B cell (primary cell): ENCODE data around the gene TSPAN5. TPM values are rescaled to one million over a fixed set of nuclear protein-coding genes. Genes with fewer than 3 reads are reported as not detected.

Source experiments
- ATAC-seq: fragments of 200-7000 bp; cut with Tn5 transposase; one replicate; pipeline ENCODE4 v1.10.0; 2021; ENCODE audit warnings: low read depth, mild to moderate bottlenecking, moderate number of reproducible peaks, moderate library complexity
- CTCF ChIA-PET: fragments of 350-600 bp; sonication (Branson Sonifier 250); formaldehyde crosslinking; loops from one replicate; lab custom pipeline; 2021; ENCODE audit warnings: antibody characterized with exemption, inconsistent platforms; lab: Charles Lee
- POLR2A ChIA-PET: fragments of 350-600 bp; sonication (Branson Sonifier 250); formaldehyde crosslinking; loops from one replicate; lab custom pipeline; 2021; ENCODE audit warnings: antibody characterized with exemption; lab: Charles Lee
- DNase-seq: peaks from one replicate; pipeline ENCODE4 v3.0.0; 2013
- H2AFZ ChIP-seq: 2 replicates; pipeline ENCODE4 v1.6.1; 2012; ENCODE audit warnings: mild to moderate bottlenecking, low read depth, low read length; ENCODE audit not compliant: insufficient read depth, poor library complexity, severe bottlenecking
- H3K27ac ChIP-seq, 2 donors: 1 replicate in 1 of 2; 2 replicates in 1 of 2; pipeline ENCODE4 v1.5.1; 2012 to 2013; ENCODE audit warnings: low read length in 2 of 2, mild to moderate bottlenecking in 2 of 2, moderate library complexity in 1 of 2
- H3K27me3 ChIP-seq, 4 experiments: fragments of 200-600 bp in 1 of 4; sonication (generic) in 1 of 4; replicated peaks in 1 of 4; 1 replicate in 2 of 4; 2 replicates in 2 of 4; pipeline versions ENCODE4 v1.6.1 to v1.7.0; 2013 to 2016; ENCODE audit warnings: low read length in 3 of 4, mild to moderate bottlenecking in 2 of 4, mixed read lengths in 1 of 4, moderate library complexity in 1 of 4; ENCODE audit not compliant: insufficient read depth in 4 of 4, control insufficient read depth in 3 of 4; ENCODE audit errors: control extremely low read depth in 1 of 4
- H3K36me3 ChIP-seq, 2 experiments: replicated peaks in 1 of 2; 1 replicate in 1 of 2; 2 replicates in 1 of 2; pipeline versions ENCODE4 v1.6.1 to v1.7.1; 2013; ENCODE audit warnings: low read length in 1 of 2; ENCODE audit not compliant: insufficient read depth in 2 of 2, control insufficient read depth in 1 of 2; ENCODE audit errors: control extremely low read depth in 1 of 2, extremely low read depth in 1 of 2
- H3K4me1 ChIP-seq, 2 donors: fragments of 200-600 bp in 1 of 2; sonication (generic) in 1 of 2; 1 replicate in 1 of 2; 2 replicates in 1 of 2; pipeline versions ENCODE4 v1.5.1 to v1.6.1; 2013 to 2017; ENCODE audit warnings: low read length in 2 of 2; ENCODE audit not compliant: control insufficient read depth in 2 of 2, insufficient read depth in 2 of 2
- H3K4me2 ChIP-seq: replicated peaks from 2 replicates; pipeline ENCODE3; 2012; ENCODE audit warnings: mild to moderate bottlenecking, low read depth, low read length; ENCODE audit not compliant: poor library complexity, severe bottlenecking
- H3K4me3 ChIP-seq, 5 experiments: fragments of 200-600 bp in 1 of 5; sonication (generic) in 1 of 5; 1 replicate in 3 of 5; 2 replicates in 2 of 5; pipeline versions ENCODE4 v1.5.1 to v1.7.0; 2011 to 2016; ENCODE audit warnings: low read length in 4 of 5, mild to moderate bottlenecking in 4 of 5, low read depth in 2 of 5, control low read depth in 1 of 5, moderate library complexity in 1 of 5; ENCODE audit not compliant: insufficient read depth in 1 of 5; ENCODE audit errors: control extremely low read depth in 1 of 5, extremely low read depth in 1 of 5
- H3K79me2 ChIP-seq: fragments of 200-600 bp; sonication (generic); one replicate; pipeline ENCODE4 v1.6.0; 2016; ENCODE audit warnings: low read length; ENCODE audit not compliant: control insufficient read depth, insufficient read depth
- H3K9ac ChIP-seq: fragments of 200-600 bp; sonication (generic); 2 replicates; pipeline ENCODE4 v1.6.1; 2017; ENCODE audit warnings: mild to moderate bottlenecking, low read length, moderate library complexity
- H3K9me3 ChIP-seq, 3 donors: one replicate each; pipeline versions ENCODE4 v1.6.1 to v1.7.1; 2013; ENCODE audit warnings: low read length in 2 of 3; ENCODE audit not compliant: control insufficient read depth in 2 of 3, insufficient read depth in 1 of 3; ENCODE audit errors: control extremely low read depth in 1 of 3
- H4K20me1 ChIP-seq: 2 replicates; pipeline ENCODE4 v1.6.0; 2012; ENCODE audit warnings: mild to moderate bottlenecking, low read length; ENCODE audit not compliant: insufficient read depth, control insufficient read depth, poor library complexity, severe bottlenecking
- H3K27ac Mint-ChIP-seq: one replicate; pipeline ENCODE4 v1.8.0; 2021; ENCODE audit warnings: mixed read lengths
- H3K27me3 Mint-ChIP-seq: one replicate; pipeline ENCODE4 v1.8.0; 2021; ENCODE audit warnings: mixed read lengths
- H3K4me1 Mint-ChIP-seq: one replicate; pipeline ENCODE4 v1.8.0; 2021; ENCODE audit warnings: mixed read lengths
- H3K4me3 Mint-ChIP-seq: one replicate; pipeline ENCODE4 v1.8.0; 2021; ENCODE audit warnings: mixed read lengths
- H3K9me3 Mint-ChIP-seq: one replicate; pipeline ENCODE4 v1.8.0; 2022; ENCODE audit warnings: mixed read lengths; ENCODE audit not compliant: insufficient read depth
- EZH2 ChIP-seq: IDR thresholded peaks from 2 replicates; pipeline ENCODE4 v1.6.1; 2012; ENCODE audit warnings: borderline replicate concordance, low read depth, mild to moderate bottlenecking, moderate library complexity, low read length; ENCODE audit not compliant: insufficient read depth, poor library complexity, severe bottlenecking
- WGBS: methylation state at CpG from one replicate; pipeline ENCODE4 v1.1.5; 2013; ENCODE audit warnings: missing lambda C conversion rate; ENCODE audit not compliant: insufficient coverage; 5-methylcytosine and 5-hydroxymethylcytosine counted together
- intact Hi-C: fragments of 100-400 bp; cut with micrococcal nuclease; formaldehyde crosslinking; loops from one replicate; pipeline ENCODE4 v1.10.0; 2022
- polyA plus RNA-seq: library from polyadenylated mRNA; depleted of rRNA; stranded (reverse); fragments of >200 nt; gene quantifications from 2 replicates; pipeline ENCODE4 v1.2.3, GENCODE V29; 2012
- total RNA-seq, 2 donors: library from RNA; stranded (reverse); fragments of 120-200 nt in 1 of 2; gene quantifications; 1 replicate in 1 of 2; 2 replicates in 1 of 2; pipeline versions ENCODE4 v1.2.3 to v1.2.4, GENCODE V29; 2013 to 2022
- TF ChIP-seq, protein P1 (sequence below): fragments of 200-600 bp; IDR thresholded peaks from one replicate; pipeline ENCODE4 v1.8.0; 2022; ENCODE audit warnings: antibody characterized with exemption, mild to moderate bottlenecking

The TSPAN5 gene
- total and polyA plus RNA-seq, 2 donors (not counting 1 experiment from before 2014, with no cell fraction given), result 2.6 to 5.3 TPM

DNA sequence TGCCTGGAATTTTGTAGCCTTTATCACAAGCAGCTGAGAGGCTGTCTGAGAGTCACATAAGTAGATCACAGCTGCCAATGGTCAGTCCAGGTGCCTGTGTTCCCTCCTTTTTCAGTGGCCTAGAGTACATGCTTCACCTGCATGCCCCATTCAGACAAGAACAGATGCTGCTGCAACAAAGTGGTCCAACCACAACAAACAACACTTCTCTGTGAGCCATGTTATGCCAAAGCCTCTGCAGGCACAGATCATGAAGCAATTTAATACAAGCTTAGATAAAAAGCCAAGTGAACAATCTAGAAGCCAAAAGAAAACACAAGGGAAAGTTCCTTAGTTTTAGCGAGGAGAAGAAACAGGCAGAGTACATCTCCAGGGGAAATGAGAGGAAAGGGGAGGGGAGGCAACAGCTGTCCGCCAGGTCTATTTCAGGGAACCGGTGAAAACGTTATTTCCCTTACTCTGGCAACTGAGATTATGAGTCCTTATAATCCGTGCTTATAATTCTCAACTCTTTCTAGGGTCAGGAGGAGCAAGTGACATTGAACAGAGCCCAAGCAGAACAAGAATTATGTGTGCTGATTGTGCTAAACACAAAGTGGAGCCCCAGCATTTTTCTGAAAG, 92.6 kb downstream of the TSPAN5 start:
- H3K9me3 ChIP-seq, result no peaks in the 10 kb centered on the region
- no peak for TF ChIP-seq EZH2
- TF ChIP-seq, protein P1, sequence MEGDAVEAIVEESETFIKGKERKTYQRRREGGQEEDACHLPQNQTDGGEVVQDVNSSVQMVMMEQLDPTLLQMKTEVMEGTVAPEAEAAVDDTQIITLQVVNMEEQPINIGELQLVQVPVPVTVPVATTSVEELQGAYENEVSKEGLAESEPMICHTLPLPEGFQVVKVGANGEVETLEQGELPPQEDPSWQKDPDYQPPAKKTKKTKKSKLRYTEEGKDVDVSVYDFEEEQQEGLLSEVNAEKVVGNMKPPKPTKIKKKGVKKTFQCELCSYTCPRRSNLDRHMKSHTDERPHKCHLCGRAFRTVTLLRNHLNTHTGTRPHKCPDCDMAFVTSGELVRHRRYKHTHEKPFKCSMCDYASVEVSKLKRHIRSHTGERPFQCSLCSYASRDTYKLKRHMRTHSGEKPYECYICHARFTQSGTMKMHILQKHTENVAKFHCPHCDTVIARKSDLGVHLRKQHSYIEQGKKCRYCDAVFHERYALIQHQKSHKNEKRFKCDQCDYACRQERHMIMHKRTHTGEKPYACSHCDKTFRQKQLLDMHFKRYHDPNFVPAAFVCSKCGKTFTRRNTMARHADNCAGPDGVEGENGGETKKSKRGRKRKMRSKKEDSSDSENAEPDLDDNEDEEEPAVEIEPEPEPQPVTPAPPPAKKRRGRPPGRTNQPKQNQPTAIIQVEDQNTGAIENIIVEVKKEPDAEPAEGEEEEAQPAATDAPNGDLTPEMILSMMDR, result no peak
- peaks cover 6% of the 10 kb centered on the region for H3K4me1 Mint-ChIP-seq
- POLR2A ChIA-PET, result no interaction called here
- no peaks in the 10 kb centered on the region for H3K79me2 ChIP-seq
- no peaks in the 10 kb centered on the region for H3K4me1 ChIP-seq
- intact Hi-C loops, result no loop called here
- DNase-seq, result no peak
- CTCF ChIA-PET, result interaction anchor here (0.7 kb wide), 1 partner anchor 95 kb away, joined by 4 read pairs; no protein-coding TSS in a partner anchor
- no peak overlapping the region for H2AFZ ChIP-seq
- no peaks in the 10 kb centered on the region for H3K27me3 Mint-ChIP-seq
- no peak overlapping the region for H3K4me2 ChIP-seq
- no peak overlapping the region for H3K4me3 ChIP-seq
- no peak for ATAC-seq
- 22% methylated on average over 1 of the region's 5 CpGs for WGBS
- H3K27me3 ChIP-seq, result no peaks in the 10 kb centered on the region
- no peaks in the 10 kb centered on the region for H3K9me3 Mint-ChIP-seq
- H3K4me3 Mint-ChIP-seq, result no peak overlapping the region
- no peak overlapping the region for H3K9ac ChIP-seq
- H3K36me3 ChIP-seq, result no peaks in the 10 kb centered on the region
- H3K27ac ChIP-seq, result no peak overlapping the region
- no peak overlapping the region for H3K27ac Mint-ChIP-seq
- no peaks in the 10 kb centered on the region for H4K20me1 ChIP-seq

GRCh38 chr4:98564852-98565251, 93.6 kb downstream of the TSPAN5 start:
- ChIA-PET CTCF (no interaction called here), POLR2A (no interaction called here)
- Histone ChIP-seq H3K36me3 (no peaks in the 10 kb centered on the region), H3K9ac (no peak overlapping the region), H3K9me3 (no peaks in the 10 kb centered on the region), H3K79me2 (no peaks in the 10 kb centered on the region), H3K4me2 (no peak overlapping the region), H3K27ac (no peak overlapping the region), H3K27me3 (no peaks in the 10 kb centered on the region), H3K4me1 (no peaks in the 10 kb centered on the region), H4K20me1 (no peaks in the 10 kb centered on the region), H3K4me3 (no peak overlapping the region), H2AFZ (no peak overlapping the region)
- WGBS, result 100% methylated on average over 1 of the region's 3 CpGs
- Mint-ChIP-seq H3K4me1 (peaks cover 6% of the 10 kb centered on the region), H3K27me3 (no peaks in the 10 kb centered on the region), H3K4me3 (no peak overlapping the region), H3K9me3 (no peaks in the 10 kb centered on the region), H3K27ac (no peak overlapping the region)
- TF ChIP-seq EZH2, result no peak
- TF ChIP-seq, protein P1, result no peak
- DNase-seq, result no peak
- intact Hi-C loops, result no loop called here
- no peak for ATAC-seq
